ENCODE results near the gene SPSB2. TPM values are rescaled to one million over a fixed set of nuclear protein-coding genes. Genes with fewer than 3 reads are reported as not detected.

Gene SPSB2
- total RNA-seq, 1 donor: 8.0 TPM

GRCh38 chr12:6822426-6823135 lies 50.5 kb downstream of the SPSB2 start:
- no peak for DNase-seq (ENCODE audit: low read depth)
- TF ChIP-seq CTCF (IDR thresholded peaks at IDR 0.05; ENCODE audit: insufficient read depth, low read length): no peak
- H3K4me3 ChIP-seq (ENCODE audit: low read depth, low read length): peak overlapping the region; percentile 65

DNA sequence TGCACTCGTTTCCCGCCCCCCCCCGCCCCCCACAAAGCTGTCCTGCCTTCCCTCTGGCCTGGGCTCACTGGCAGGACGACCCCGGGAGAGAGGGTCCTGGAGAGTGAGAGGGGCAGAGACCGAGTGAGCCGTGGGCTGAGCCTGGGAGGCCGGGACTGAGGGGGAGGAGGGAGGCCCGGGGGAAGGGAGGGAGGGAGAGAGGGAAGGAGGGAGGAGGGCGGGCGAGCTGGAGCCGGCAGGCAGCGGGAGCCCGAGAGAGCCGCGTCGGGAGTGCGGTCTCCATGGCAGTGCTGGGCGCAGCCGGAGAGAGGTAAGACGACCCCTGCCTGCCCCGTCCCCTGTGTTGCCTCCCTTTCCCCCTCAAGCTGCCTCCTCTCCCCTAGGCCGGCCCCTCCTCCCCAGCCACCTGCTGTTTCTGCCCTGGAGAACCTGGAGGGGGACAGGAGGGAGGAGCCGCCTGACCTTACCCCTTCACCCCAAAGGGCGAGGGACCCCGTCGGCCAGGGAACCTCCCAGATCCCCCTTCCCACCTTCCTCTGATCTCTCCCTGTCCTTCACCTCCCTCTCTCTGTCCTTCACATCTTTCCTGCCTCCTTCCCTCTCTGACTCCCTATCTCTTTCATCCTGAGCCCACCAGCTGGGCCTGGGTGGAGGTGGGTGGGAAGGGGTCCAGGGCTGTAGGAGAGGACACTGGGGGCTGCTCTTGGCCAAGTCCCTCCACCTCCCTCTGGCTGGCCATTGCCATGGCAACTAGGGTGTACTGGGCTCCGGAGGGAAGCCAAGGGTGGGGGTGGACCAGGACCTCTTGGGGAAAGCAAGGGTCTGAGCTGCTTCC lies 51.3 kb downstream of the SPSB2 start, which contains the start of gene GPR162:
Gene GPR162, plus strand, starts transcription at position 231 of the 835 bp plus-strand sequence. CDS start 2,078 bp downstream, outside the sequence.
- TF ChIP-seq CTCF (IDR thresholded peaks at IDR 0.05; ENCODE audit: insufficient read depth, low read length): no peak
- DNase-seq (ENCODE audit: low read depth): peak; percentile 48
- H3K4me3 ChIP-seq (ENCODE audit: low read depth, low read length): peak within 1 kb of the TSS; percentile 65

Other genes starting within 250 kb of the SPSB2 start
- gene LPAR5, start 237.3 kb downstream of the SPSB2 start, total RNA-seq (ENCODE audit: low replicate concordance): not detected in 2 replicates
- gene ACRBP, start 225.9 kb downstream of the SPSB2 start, total RNA-seq (ENCODE audit: low replicate concordance): 0.36 and 0.49 TPM in 2 replicates
- gene ING4, start 210.2 kb downstream of the SPSB2 start, total RNA-seq (ENCODE audit: low replicate concordance): 34.1 and 51.2 TPM in 2 replicates
- gene ZNF384, start 183.9 kb downstream of the SPSB2 start, total RNA-seq (ENCODE audit: low replicate concordance): 17.7 and 29.5 TPM in 2 replicates
- gene PIANP, start 172.5 kb downstream of the SPSB2 start, total RNA-seq (ENCODE audit: low replicate concordance): 0.45 TPM in 1 of 2 replicates, not detected in the other
- 71.1 and 86.0 TPM in 2 replicates for gene COPS7A, start 149.3 kb downstream of the SPSB2 start, total RNA-seq (ENCODE audit: low replicate concordance)
- 29.5 and 104 TPM in 2 replicates for gene MLF2, start 120.2 kb downstream of the SPSB2 start, total RNA-seq (ENCODE audit: low replicate concordance)
- 61.6 and 575 TPM in 2 replicates for gene PTMS, start 106.9 kb downstream of the SPSB2 start, total RNA-seq (ENCODE audit: low replicate concordance)
- gene LAG3, start 100.8 kb downstream of the SPSB2 start, total RNA-seq (ENCODE audit: low replicate concordance): 0.16 TPM in 1 of 2 replicates, not detected in the other
- 1.6 TPM in 1 of 2 replicates, not detected in the other for gene CD4, start 83.8 kb downstream of the SPSB2 start, total RNA-seq (ENCODE audit: low replicate concordance)
- 2.6 and 3.5 TPM in 2 replicates for gene GPR162, start 51.5 kb downstream of the SPSB2 start, total RNA-seq (ENCODE audit: low replicate concordance)
- 53.9 and 188 TPM in 2 replicates for gene P3H3, start 44.9 kb downstream of the SPSB2 start, total RNA-seq (ENCODE audit: low replicate concordance)
- gene GNB3, start 32.4 kb downstream of the SPSB2 start, total RNA-seq (ENCODE audit: low replicate concordance): 3.4 TPM in 2 replicates
- 23.5 TPM in 1 of 2 replicates, not detected in the other for gene CDCA3, start 22.0 kb downstream of the SPSB2 start, total RNA-seq (ENCODE audit: low replicate concordance)
- gene USP5, start 21.2 kb downstream of the SPSB2 start, total RNA-seq (ENCODE audit: low replicate concordance): 84.0 and 140 TPM in 2 replicates
- gene TPI1, start 5.8 kb downstream of the SPSB2 start, total RNA-seq (ENCODE audit: low replicate concordance): 183 and 680 TPM in 2 replicates
- gene LRRC23, start 31.5 kb upstream of the SPSB2 start, total RNA-seq (ENCODE audit: low replicate concordance): 7.0 and 62.6 TPM in 2 replicates
- 8.7 and 12.7 TPM in 2 replicates for gene ENO2, start 41.3 kb upstream of the SPSB2 start, total RNA-seq (ENCODE audit: low replicate concordance)
- gene ATN1, start 54.7 kb upstream of the SPSB2 start, total RNA-seq (ENCODE audit: low replicate concordance): 13.6 and 13.8 TPM in 2 replicates
- not detected in 2 replicates for gene RNU7-1, start 70.5 kb upstream of the SPSB2 start, total RNA-seq (ENCODE audit: low replicate concordance)
- gene C12orf57, start 70.7 kb upstream of the SPSB2 start, total RNA-seq (ENCODE audit: low replicate concordance): 100 and 156 TPM in 2 replicates
- gene PTPN6, start 78.1 kb upstream of the SPSB2 start, total RNA-seq (ENCODE audit: low replicate concordance): not detected in 2 replicates
- gene PHB2, start 97.4 kb upstream of the SPSB2 start, total RNA-seq (ENCODE audit: low replicate concordance): 71.5 and 181 TPM in 2 replicates
- gene EMG1, start 97.6 kb upstream of the SPSB2 start, total RNA-seq (ENCODE audit: low replicate concordance): 26.0 and 26.8 TPM in 2 replicates
- 5.7 and 10.6 TPM in 2 replicates for gene LPCAT3, start 145.2 kb upstream of the SPSB2 start, total RNA-seq (ENCODE audit: low replicate concordance)
- gene C1S, start 187.4 kb upstream of the SPSB2 start, total RNA-seq (ENCODE audit: low replicate concordance): 516 and 790 TPM in 2 replicates
- gene C1R, start 219.1 kb upstream of the SPSB2 start, total RNA-seq (ENCODE audit: low replicate concordance): 237 and 528 TPM in 2 replicates
- 39.2 and 50.6 TPM in 2 replicates for gene C1RL, start 235.9 kb upstream of the SPSB2 start, total RNA-seq (ENCODE audit: low replicate concordance)